ENCODE measurements around the gene CIBAR2.

The CIBAR2 gene

DNA sequence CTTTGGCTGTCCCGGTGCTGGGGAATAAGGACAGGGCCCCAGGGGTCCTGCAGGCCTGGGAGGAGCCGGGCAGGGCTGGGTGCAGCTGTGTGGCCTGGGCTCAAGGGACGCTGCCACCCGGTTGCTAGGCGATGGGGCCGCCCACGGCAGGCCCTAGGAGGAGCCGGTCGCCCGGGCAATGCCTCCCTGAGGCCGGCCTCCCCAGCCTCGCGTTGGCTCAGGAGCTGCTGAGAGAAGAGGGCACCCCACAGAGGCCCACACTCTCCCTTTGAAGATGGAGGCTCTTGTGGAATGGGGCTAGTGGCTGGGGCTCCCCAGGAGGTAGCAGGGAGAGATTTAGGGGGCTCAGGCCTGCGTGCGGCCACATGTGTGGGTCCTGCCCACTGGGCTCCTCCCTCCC, at the start of gene CIBAR2:
CIBAR2 (minus strand) TSS at position 109 of the 400 bp plus-strand sequence. CDS start 120 bp downstream, outside the sequence.
- no peak for DNase-seq (ENCODE audit: low read depth, low spot score)
- H3K27ac ChIP-seq: no peak within 1 kb of the TSS

DNA sequence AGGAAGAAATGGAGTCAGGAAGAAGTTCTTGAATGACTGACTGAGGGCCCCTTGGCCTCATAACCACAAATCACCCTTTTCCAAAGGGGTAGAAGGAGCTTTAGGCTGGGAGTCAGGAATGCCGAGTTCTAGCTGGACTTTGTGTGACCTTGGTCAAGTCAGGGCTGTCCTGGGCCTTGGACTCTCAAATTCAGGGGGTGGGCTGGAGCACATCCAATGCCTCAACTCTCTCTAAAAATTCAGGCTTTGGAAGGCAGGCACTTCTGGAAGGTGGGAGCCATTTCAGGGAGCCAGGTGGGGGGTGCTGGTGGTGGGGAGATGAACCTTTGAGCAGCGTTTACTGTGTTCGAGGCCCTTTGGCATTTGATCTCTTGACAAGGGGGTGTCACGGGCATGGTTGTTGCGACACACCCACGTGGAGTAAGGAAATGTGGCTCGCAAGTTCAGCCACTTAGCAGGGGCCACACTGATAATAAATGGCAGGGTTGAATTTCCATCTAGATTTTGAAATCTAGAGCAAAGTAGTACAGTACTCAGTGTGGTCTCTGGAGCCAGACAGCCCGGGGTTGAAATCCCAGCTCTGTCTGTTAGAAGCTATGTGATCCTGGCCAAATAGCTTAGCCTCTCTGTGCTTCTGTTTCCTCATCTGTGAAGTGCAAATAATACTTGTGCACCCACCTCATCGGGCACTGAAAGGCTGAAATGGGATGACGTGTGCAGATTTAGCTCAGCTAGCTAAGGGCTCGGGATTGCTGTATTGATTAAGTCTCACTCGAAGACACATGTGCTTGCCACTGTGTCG, 47.1 kb upstream of the CIBAR2 start:
- no peak for DNase-seq (ENCODE audit: low read depth, low spot score)
- H3K27ac ChIP-seq: no peak overlapping the region

DNA sequence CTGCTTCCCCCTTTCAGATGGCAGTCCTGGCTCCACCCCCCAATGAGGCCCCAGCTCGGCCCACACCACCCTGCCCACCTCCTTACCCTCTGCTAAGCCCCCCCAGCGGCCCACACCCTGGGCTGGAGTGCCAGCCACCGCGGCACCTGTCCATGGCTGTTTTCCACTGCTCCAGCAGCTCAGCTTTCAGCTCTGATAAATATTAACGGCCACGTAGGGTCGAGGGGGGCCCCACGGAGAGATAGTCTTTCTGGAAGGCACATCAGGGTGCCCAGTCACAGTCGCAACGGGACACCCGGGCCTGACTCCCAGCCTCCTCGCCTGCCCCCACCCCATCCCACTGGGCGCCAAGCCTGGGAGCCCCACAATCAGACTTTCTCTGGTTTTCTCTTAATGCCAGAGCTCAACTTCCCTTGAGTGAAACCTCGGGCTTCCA, 46.5 kb upstream of the CIBAR2 start:
- H3K27ac ChIP-seq: no peak overlapping the region
- no peak for DNase-seq (ENCODE audit: low read depth, low spot score)

DNA sequence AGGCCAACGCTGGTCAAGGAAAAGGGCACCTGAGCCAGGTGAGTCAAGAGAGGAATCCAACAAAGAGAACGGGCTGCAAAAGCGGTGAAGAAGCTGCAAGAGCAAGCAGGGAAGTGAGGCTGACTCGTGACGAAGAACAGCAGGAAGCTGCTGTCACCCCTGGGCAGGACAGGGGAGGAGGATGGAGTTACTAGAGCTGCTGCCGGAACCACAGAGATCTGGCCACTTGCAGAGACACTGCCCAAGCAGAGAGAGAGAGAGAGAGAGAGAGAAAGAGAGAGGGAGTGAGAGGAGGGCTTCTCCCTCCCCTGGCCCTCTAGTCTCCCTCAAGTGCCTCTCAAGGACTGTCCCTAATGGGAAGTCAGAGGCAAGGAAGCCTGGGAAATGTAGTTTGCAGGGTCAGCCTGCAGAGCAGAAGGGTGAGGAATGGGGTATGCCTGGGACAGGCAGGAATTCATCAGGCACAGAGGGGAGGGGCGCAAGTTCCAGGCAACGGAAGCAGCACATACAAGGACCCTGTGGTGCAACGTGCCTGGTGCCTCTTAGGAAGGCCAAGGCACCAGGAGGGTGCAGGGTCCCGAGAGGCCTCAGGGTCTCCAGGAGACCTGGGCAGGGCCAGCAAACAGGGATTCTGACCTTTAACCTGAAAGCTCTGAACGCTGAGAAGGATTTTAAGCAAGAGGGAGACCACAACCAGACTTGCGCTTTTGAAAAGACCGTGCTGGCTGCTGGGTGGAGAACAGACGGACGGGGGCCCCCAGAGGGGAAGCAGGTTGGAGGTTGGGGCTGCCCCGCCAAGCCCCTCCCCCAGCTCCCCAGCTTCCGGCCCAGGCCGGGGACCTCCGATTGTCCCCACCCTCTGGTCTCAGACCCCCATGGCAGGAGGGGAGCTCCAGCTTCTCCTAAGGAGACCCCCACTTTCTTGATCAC, 45.8 kb upstream of the CIBAR2 start:
- no peak for DNase-seq (ENCODE audit: low read depth, low spot score)

DNA sequence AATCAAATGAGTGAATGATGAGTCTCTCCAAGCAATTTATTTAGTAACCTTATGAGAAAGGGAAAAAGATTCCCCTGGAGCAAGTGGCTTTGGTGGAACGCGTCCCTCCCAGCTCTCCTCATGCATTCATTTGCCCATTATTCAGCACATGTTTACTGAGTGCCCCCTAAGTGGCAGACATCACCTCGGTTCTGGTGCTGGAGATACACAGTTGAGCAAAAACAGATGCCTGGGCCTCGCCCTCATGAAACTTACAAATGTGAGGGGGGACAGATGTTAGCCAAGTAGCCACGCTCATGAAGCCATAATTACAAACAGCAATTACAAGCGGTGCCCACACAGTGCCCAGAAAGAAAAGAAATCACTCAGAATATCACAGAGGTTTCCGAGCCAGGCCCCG, 45.1 kb upstream of the CIBAR2 start:
- H3K27ac ChIP-seq: no peak overlapping the region
- no peak for DNase-seq (ENCODE audit: low read depth, low spot score)

More for the DNA sequence above, 45.8 kb upstream of the CIBAR2 start:
- no peak overlapping the region for H3K27ac ChIP-seq

DNA sequence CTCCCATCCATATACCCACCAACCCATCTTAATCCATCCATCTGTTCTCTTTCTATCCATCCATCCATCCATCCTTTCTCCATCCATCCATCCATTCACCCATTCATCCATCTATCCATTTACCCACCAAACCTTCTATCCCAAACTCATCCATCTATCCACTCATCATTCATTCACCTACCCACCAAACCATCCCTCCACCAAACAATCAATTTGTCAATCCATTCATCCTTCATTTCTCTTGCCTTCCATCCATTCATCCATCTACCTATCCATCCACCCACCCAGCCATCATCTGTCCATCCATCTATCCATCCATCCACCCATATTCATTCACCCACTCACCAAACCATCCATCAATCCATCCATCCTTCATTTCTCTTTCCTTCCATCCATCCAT, 44.6 kb upstream of the CIBAR2 start:
- H3K27ac ChIP-seq: no peak overlapping the region
- no peak for DNase-seq (ENCODE audit: low read depth, low spot score)

DNA sequence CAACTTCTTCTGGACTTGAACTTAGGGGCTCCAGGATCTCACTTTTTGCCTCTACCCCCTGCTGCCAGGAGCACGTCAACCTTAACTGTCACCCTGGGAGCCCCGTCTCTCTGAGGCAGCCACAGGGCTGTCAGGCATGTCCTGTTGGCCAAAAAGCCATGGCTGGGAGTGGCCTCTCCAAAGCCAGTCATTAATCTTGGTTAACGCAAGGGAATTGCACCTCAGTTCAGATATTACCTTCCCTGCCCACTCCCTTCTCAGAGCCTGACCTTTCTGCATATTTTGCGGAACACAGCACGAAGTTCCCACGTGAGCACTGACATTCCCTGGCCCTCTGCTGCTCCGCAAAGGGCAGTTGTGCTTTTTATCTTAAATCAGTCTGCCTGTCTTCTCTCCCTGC, 44.2 kb upstream of the CIBAR2 start:
- no peak overlapping the region for H3K27ac ChIP-seq
- no peak for DNase-seq (ENCODE audit: low read depth, low spot score)

DNA sequence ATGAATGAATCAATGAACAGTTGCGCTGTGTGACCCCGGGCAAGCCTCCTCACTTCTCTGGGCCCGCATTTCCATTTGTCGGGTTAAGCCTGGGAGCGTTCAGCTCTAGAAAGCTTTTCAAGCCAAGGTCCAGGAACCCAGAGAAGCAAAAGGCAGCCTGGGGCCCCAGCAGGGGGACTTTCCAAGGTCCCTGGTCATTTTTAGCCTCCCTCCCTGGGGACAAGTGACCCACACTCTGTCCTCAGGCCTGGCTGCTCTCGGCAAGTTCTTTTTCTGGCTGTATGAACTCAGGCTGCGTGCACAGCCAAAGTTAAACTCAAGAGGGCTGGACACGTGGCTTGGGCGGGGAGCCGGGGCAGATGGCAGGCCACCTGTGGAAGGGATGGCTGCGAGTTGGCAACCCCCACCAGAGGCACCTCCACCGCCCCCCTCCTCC, 41.4 kb upstream of the CIBAR2 start:
- no peak overlapping the region for H3K27ac ChIP-seq
- DNase-seq (ENCODE audit: low read depth, low spot score): no peak

DNA sequence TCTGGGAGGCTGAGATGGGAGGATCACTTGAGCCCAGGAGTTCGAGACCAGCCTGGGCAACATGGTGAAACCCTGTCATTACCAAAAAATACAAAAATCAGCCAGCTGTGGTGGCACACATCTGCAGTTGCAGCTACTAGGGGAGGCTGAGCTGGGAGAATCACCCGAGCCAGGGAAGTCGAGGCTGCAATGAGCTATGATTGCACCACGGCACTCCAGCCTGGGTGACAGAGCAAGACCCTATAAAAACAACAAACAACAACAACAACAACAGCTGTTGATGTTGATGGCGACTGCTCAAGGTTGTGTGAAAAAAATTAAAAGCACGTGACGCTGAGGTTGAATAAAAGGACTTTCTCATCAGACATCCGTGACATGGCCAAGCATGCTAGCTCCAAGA, 40.8 kb upstream of the CIBAR2 start:
- no peak overlapping the region for H3K27ac ChIP-seq
- no peak for DNase-seq (ENCODE audit: low read depth, low spot score)

DNA sequence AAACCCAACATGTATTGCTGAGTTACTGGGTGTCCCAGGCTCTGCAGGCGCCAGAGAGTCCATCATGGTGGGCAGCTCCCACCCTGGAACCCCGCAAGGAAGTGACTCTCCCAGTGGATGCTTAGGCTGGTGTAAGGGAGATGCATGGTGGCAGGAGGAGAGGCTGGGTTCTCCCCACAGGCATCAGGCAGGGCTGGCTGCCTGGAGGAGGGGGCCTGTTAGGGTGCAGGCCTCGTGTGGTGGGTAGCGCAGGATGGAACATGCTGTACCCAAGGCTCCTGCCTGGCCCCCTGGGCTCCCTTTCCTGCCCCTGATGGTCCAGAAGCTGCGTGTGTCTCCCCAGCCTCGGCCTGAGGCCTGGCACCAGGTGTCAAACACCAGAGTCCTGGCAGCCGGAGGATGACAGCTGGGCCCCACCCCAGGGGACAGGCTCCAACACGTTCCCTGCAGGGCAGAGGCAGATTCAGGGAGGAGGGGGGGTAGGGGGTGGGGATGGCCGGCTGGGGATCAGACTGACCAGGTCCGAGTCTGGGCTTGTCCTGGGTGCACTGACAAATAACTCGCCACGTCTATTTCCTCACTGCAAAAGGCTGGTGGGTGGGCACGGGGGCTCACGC, 40.2 kb upstream of the CIBAR2 start:
- no peak for DNase-seq (ENCODE audit: low read depth, low spot score)

DNA sequence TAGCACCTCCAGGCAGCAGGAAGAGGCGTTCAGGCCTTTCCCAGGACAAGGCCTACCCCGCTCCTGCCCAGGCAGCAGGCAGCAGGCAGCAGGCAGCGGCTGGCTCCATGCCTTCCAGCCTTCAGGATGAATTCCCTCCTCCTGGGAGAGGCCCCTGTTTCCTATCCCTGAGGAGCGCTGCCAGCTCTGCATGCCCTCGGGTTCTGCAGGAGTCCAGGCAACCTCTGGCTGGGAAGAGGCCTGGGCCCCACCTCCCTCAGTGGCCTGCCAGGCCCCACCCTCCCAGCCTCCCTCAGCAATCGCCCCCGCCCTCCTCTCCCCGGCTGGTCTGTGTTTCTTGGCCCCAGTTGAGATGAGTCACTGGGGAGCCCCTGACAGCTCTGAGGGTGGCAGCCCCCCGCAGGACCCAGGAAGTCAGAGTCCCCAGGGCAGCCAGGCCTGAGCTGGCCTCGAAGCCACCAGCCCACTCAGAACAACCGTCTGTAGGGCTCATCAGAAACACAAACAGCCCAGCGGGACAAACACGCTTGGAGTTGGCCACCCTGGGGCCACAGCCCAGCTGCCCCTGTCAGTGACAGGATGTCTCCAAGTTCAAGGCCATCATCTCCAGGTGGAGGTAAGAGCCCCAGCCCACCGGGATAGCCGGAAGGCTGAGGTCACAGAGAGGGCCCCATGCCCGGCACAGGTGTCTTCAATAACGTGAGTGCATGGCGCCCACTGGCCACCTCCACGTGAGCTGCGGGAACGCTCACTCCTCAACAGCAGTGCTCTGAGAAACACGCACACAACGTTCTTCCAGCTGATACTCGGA, 39.5 kb upstream of the CIBAR2 start:
- DNase-seq (ENCODE audit: low read depth, low spot score): no peak
- H3K27ac ChIP-seq: no peak overlapping the region

More for the DNA sequence above, 40.2 kb upstream of the CIBAR2 start:
- H3K27ac ChIP-seq: no peak overlapping the region

DNA sequence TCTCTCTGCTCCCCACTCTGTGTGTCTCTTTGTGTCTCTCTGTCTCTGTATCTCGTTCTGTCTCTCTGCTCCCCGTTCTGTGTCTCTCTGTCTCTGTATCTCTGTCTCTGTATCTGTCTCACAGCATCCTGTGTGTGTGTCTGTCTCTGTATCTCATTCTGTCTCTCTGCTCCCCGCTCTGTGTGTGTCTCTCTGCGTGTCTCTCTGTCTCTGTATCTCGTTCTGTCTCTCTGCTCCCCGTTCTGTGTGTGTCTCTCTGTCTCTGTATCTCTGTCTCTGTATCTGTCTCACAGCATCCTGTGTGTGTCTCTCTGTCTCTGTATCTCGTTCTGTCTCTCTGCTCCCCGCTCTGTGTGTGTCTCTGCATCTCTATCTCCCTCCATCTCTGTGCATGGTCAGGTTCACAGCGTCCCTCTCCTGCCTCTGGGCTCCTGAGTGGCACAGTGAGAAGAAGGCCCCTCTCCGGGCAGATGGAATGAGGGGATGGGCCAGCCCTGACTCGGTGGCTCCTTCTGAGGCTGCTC, 38.9 kb upstream of the CIBAR2 start:
- no peak for DNase-seq (ENCODE audit: low read depth, low spot score)
- no peak overlapping the region for H3K27ac ChIP-seq

DNA sequence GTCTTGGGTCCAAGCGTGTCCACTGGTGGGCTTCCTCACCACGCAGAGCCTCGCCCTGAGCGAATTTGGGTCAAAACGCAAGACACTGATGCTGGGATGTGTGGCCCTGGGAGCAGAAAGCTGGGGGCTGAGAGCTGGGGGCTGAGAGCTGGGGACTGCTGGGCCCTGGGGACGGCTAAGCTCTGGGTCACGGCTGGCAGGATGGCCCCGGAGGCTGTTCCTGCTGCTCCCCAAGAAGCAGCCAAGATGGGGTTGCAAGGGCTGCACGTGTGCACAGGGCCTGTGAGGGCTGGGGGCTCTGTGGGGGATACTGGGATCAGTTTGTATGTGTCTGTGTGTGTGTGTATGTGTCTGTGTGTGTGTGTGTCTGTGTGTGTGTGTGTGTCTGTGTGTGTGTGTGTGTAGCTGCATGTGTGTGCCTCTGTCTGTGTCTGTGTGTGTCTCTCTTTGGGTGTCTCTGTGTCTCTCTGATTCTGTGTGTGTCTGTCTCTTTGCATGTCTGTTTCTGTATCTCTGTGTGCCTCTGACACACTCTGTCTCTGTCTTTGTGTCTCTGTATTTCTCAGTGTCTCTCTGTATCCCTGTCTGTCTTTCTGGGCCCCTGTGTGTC, 38.2 kb upstream of the CIBAR2 start:
- no peak for DNase-seq (ENCODE audit: low read depth, low spot score)
- H3K27ac ChIP-seq: no peak overlapping the region

DNA sequence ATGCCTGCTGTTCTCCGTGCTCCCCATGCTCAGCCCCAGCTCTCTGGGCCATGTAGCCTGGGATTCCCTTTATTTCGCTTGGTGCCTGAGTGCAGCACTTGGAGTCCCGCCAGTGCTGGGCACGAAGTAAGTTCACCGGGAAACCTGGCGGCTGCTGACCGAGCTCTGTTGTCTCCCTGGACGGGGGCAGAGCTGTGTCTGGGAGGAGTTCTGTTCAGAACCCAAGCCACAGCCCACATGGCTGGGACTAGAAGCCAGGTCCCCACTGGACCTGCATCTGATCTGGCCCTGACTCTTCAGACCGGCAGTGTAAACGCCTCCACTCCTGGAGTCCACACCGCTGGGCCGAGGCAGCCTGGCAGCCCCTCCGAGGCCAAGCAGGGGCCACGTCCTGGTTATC, 37.5 kb upstream of the CIBAR2 start:
- DNase-seq (ENCODE audit: low read depth, low spot score): no peak

DNA sequence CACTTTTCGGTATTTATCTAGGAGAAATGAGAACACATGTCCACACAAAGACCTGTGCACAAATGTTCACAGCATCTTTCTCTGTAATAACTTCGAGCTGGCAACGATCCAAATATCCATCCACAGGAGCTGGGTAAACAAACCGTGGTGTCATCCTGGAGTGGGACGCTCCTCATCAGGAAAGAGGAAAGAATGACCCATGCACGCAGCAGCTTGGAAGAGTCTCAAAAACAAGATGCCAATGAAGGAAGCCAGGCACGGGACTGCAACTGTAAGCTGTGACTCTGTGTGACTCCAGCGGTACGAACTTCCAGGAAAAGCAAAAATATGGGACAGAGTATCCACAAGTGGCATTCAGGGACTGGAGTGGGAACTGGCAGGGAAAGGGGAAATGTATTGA, 36.7 kb upstream of the CIBAR2 start:
- no peak overlapping the region for H3K27ac ChIP-seq
- DNase-seq (ENCODE audit: low read depth, low spot score): no peak

More for the DNA sequence above, 37.5 kb upstream of the CIBAR2 start:
- H3K27ac ChIP-seq: no peak overlapping the region

DNA sequence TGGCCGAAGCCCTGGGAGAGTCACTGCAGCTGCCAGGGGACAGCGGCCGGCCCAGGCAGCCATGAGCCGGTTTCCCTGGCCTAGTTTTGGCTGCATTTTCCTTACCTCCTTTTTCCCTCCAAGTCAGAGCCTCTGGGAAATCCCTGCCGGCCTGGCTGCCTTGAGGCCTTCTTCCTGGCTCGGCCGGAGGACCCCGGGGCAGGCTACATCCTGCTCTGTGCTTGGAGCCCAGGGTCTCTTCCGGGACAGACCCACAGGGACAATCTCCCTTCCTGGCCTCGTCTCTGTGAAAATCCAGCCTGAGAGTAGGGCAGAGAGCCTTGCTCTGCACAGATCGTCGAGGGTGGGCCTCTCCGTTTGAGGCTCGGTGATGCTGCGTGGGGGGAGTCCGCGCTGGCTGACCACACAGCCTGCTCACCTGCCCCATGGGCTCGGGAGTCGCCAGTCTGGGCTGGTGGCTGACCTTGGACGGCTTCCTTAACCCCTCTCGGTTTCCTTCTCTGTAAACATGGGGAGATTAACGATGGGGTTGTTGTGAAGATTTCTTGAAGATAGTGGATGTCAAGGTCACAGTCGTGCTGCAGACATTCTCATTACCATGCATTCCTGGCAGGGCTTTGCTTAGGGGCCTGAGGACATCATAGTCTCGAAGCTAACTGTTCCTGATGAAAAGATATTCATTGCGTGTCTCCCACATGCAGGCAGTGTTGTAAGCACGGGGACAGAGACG, 34.8 kb upstream of the CIBAR2 start:
- H3K27ac ChIP-seq: no peak overlapping the region
- DNase-seq (ENCODE audit: low read depth, low spot score): no peak

DNA sequence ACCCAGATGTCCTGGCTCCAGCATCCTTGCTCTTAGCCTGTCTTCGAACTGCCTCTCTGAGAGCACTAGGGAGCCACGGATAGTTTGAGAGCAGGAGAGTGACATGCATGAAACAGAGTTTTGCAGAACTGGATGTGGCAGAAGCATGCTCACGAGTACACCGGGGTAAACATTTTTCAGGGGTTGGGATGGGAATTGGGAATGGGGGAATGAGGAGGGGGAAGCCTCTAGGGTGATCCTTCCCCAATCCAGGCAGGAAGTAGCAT, 34.2 kb upstream of the CIBAR2 start:
- DNase-seq (ENCODE audit: low read depth, low spot score): no peak
- H3K27ac ChIP-seq: no peak overlapping the region

DNA sequence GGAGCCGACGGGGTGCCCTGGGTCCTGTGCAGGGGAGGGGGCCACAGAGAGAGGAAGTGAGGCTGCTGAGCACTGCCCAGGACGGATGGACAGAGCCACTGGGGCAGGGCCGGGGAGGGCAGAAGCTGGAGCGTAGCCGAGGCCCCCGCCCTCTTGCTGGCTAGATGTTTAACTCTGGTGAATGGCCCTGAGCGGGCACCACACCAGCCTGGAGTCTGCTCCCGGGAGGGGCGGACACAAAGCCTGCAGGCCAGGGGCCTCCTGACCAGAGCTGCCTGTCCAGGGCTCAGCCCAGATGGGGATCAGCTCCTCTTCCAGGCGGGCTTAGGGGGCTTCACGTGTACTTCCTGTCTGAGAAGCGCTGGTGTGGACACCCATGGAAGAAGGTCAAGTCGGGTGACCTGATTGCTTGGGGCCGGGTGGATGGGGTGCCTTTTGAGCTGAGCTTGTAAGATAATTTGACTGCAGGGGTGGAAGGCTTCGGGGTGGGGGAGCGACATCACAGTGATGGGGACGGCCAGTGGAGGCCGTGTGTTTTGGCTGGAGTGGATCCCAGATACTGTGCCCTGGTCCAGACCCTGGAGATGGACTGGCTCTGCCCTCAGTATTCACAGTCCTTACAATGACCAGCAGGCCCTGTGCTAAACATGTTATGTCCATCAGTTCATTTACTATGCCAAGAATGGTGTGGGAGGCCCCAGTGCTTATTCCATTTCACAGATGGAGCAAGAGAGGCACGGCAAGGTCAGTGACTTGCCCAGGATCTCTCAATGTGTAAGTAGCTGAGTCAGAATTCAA, 33.7 kb upstream of the CIBAR2 start:
- DNase-seq (ENCODE audit: low read depth, low spot score): no peak
- no peak overlapping the region for H3K27ac ChIP-seq
